ENCODE measurements around the gene MYBBP1A. TPM values are rescaled to one million over a fixed set of nuclear protein-coding genes. Genes with fewer than 3 reads are reported as not detected.

Gene MYBBP1A
- polyA plus RNA-seq, 3 donors: 4.2 to 22.3 (median 5.3) TPM

DNA sequence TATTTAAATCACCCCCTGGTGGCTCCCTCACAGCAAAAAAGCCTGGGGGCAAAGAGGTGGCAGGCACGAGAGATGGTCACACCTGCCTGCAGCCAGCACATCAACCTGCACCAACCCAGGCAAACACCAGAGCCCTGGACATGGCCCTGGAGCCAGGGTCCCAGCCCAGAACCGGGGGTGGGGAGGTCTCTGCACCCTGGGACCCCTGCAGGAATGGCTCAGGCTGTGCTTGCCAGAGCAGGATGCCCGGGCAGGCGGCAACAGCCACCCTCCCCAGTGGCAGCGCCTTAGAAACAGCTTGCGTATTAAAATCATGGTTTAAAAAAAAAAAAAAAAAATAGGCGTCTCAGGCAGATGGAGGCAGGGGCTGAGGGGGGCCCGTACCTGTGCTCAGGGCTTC, 16.2 kb downstream of the MYBBP1A start:
- Histone ChIP-seq H3K4me3 (replicated peaks in 1 of 3; ENCODE audit: low read depth in 2 of 3, low read length in 3 of 3) (no peak overlapping the region), H3K79me2 (ENCODE audit: insufficient read depth, low read length) (no peaks in the 10 kb centered on the region), H3K4me1 (ENCODE audit: control insufficient read depth in 1 of 2, insufficient read depth in 2 of 2, low read length in 2 of 2) (peaks cover 14 to 18% of the 10 kb centered on the region in 2 donors), H4K20me1 (ENCODE audit: insufficient read depth, low read length) (no peaks in the 10 kb centered on the region), H2AFZ (ENCODE audit: insufficient read depth, low read depth, low read length, poor library complexity, severe bottlenecking) (no peak overlapping the region), H3K9ac (ENCODE audit: insufficient read depth, low read length, poor library complexity, severe bottlenecking) (no peak overlapping the region), H3K36me3 (replicated peaks in 1 of 2; ENCODE audit: control insufficient read depth in 1 of 2, insufficient read depth in 2 of 2, low read length in 2 of 2) (peaks cover 59 to 61% of the 10 kb centered on the region in 2 donors), H3K27me3 (ENCODE audit: control insufficient read depth in 2 of 2, insufficient read depth in 2 of 2, low read length in 2 of 2) (no peaks in the 10 kb centered on the region), H3K9me3 (replicated peaks in 1 of 2; ENCODE audit: control insufficient read depth in 1 of 2, insufficient read depth in 1 of 2, low read length in 2 of 2) (no peaks in the 10 kb centered on the region), H3K27ac (ENCODE audit: low read depth in 1 of 2, low read length in 2 of 2) (no peak overlapping the region), H3K4me2 (replicated peaks; ENCODE audit: extremely low read depth, low read length, poor library complexity, severe bottlenecking) (no peak overlapping the region)
- no peak overlapping the region for H3K4me3 Mint-ChIP-seq
- 94% methylated on average over 7 of the region's 8 CpGs for WGBS (ENCODE audit: insufficient coverage)
- intact Hi-C loops (cut with micrococcal nuclease): no loop called here
- no peaks in the 10 kb centered on the region for H3K9me3 Mint-ChIP-seq
- no peak overlapping the region for H3K27ac Mint-ChIP-seq
- H3K4me1 Mint-ChIP-seq: peaks cover 16% of the 10 kb centered on the region
- DNase-seq: no peak
- peaks cover 2 to 3% (median 3%) of the 10 kb centered on the region in 3 donors for H3K27me3 Mint-ChIP-seq (ENCODE audit: low read depth in 3 of 3)
- H3K36me3 Mint-ChIP-seq: peaks cover 35 to 63% of the 10 kb centered on the region in 2 donors
- TF ChIP-seq, protein P1, sequence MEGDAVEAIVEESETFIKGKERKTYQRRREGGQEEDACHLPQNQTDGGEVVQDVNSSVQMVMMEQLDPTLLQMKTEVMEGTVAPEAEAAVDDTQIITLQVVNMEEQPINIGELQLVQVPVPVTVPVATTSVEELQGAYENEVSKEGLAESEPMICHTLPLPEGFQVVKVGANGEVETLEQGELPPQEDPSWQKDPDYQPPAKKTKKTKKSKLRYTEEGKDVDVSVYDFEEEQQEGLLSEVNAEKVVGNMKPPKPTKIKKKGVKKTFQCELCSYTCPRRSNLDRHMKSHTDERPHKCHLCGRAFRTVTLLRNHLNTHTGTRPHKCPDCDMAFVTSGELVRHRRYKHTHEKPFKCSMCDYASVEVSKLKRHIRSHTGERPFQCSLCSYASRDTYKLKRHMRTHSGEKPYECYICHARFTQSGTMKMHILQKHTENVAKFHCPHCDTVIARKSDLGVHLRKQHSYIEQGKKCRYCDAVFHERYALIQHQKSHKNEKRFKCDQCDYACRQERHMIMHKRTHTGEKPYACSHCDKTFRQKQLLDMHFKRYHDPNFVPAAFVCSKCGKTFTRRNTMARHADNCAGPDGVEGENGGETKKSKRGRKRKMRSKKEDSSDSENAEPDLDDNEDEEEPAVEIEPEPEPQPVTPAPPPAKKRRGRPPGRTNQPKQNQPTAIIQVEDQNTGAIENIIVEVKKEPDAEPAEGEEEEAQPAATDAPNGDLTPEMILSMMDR (IDR thresholded peaks at IDR 0.05): no peak

DNA sequence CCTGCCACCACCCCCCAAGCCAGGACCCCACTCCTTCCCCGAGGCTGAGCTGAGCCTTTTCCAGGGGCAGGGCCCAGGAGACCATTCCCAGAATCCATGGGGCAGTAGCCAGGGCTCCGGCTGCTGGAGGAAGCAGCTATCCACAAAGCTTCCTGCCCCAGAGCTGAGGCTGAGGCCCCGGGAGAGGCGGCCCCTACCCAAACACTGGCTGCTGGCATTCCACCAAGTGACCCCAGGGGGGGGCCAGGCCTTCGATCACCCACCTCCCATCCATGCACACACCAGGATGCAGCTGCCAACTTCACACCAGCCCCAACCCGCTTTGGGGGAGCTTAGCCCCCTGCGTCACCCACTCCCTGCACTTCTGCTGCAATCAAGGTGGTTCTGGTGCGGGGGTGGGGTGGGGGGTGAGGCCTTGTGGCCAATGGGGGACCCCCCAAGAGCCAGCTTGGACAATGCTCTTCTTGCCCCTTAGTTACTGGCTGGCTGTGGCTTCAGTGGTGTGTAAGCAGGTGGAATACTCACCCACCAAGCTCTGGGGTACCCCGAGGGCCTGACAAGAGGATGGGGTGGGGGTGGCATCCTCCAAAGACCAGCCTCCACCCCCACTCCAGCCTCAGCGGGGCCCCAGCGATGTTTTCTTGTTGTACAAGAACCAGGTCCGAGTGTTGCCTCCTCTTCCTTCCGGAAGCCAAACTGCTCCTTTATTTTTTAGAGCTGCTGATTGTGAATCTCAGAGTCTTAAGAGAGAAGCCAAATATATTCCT, 16.8 kb downstream of the MYBBP1A start:
- Mint-ChIP-seq H3K4me1 (peaks cover 18% of the 10 kb centered on the region), H3K9me3 (no peaks in the 10 kb centered on the region), H3K4me3 (no peak overlapping the region), H3K36me3 (peaks cover 32 to 57% of the 10 kb centered on the region in 2 donors), H3K27ac (no peak overlapping the region), H3K27me3 (ENCODE audit: low read depth in 3 of 3) (peaks cover 2 to 5% (median 4%) of the 10 kb centered on the region in 3 donors)
- intact Hi-C loops (cut with micrococcal nuclease): no loop called here
- Histone ChIP-seq H3K4me3 (replicated peaks in 1 of 3; ENCODE audit: low read depth in 2 of 3, low read length in 3 of 3) (no peak overlapping the region), H3K79me2 (ENCODE audit: insufficient read depth, low read length) (no peaks in the 10 kb centered on the region), H3K36me3 (replicated peaks in 1 of 2; ENCODE audit: control insufficient read depth in 1 of 2, insufficient read depth in 2 of 2, low read length in 2 of 2) (peaks cover 55 to 56% of the 10 kb centered on the region in 2 donors), H3K4me1 (ENCODE audit: control insufficient read depth in 1 of 2, insufficient read depth in 2 of 2, low read length in 2 of 2) (peaks cover 14 to 18% of the 10 kb centered on the region in 2 donors), H4K20me1 (ENCODE audit: insufficient read depth, low read length) (no peaks in the 10 kb centered on the region), H2AFZ (ENCODE audit: insufficient read depth, low read depth, low read length, poor library complexity, severe bottlenecking) (no peak overlapping the region), H3K27ac (ENCODE audit: low read depth in 1 of 2, low read length in 2 of 2) (no peak overlapping the region), H3K9me3 (replicated peaks in 1 of 2; ENCODE audit: control insufficient read depth in 1 of 2, insufficient read depth in 1 of 2, low read length in 2 of 2) (no peaks in the 10 kb centered on the region), H3K9ac (ENCODE audit: insufficient read depth, low read length, poor library complexity, severe bottlenecking) (no peak overlapping the region), H3K4me2 (replicated peaks; ENCODE audit: extremely low read depth, low read length, poor library complexity, severe bottlenecking) (no peak overlapping the region), H3K27me3 (ENCODE audit: control insufficient read depth in 2 of 2, insufficient read depth in 2 of 2, low read length in 2 of 2) (no peaks in the 10 kb centered on the region)
- WGBS (ENCODE audit: insufficient coverage): 31% methylated on average over 4 of the region's 13 CpGs
- no peak for DNase-seq
- TF ChIP-seq, protein P1 (IDR thresholded peaks at IDR 0.05): no peak
